ENCODE measurements around the gene FAM180B. TPM values are rescaled to one million over a fixed set of nuclear protein-coding genes. Genes with fewer than 3 reads are reported as not detected.

FAM180B gene
- total and polyA plus RNA-seq, 2 of the 4 experiments (the other 2 are of a cell fraction): not detected

- in situ Hi-C loops (cut with MboI; ENCODE audit: low sequenced_read_pairs) (no loop called here), dilution Hi-C loops (cut with HindIII; ENCODE audit: low sequenced_read_pairs, unreplicated experiment) (no loop called here), intact Hi-C loops (cut with micrococcal nuclease) (no loop called here)
- Histone ChIP-seq H4K91ac (ENCODE audit: insufficient read depth, low read depth, low read length) (no peak overlapping the region), H3K9me1 (ENCODE audit: insufficient read depth, low read length) (no peaks in the 10 kb centered on the region), H3K23ac (ENCODE audit: low read depth, low read length) (no peak overlapping the region), H3K18ac (ENCODE audit: low read depth, low read length) (no peak overlapping the region), H3K14ac (replicated peaks; ENCODE audit: low read depth, low read length) (no peak overlapping the region), H2AK5ac (ENCODE audit: low read depth, low read length) (no peak overlapping the region), H3K4ac (ENCODE audit: low read depth, low read length) (no peak overlapping the region), H4K8ac (ENCODE audit: low read depth in 2 of 2, low read length in 2 of 2) (no peak overlapping the region), H4K20me1 (ENCODE audit: insufficient read depth, low read length) (no peaks in the 10 kb centered on the region), H2BK120ac (ENCODE audit: low read depth, low read length) (no peak overlapping the region), H3K79me1 (ENCODE audit: low read depth in 1 of 2, low read length in 2 of 2) (no peaks in the 10 kb centered on the region), H3K27ac (ENCODE audit: insufficient read depth, low read length) (no peak overlapping the region), H3K56ac (ENCODE audit: extremely low read depth, insufficient read depth, low read length) (no peak overlapping the region), H2BK20ac (ENCODE audit: low read depth, low read length) (no peak overlapping the region), H3K4me1 (ENCODE audit: control insufficient read depth, insufficient read depth, low read length) (no peaks in the 10 kb centered on the region), H2AK9ac (replicated peaks; ENCODE audit: low read depth, low read length, poor library complexity) (no peak overlapping the region), H3K36me3 (ENCODE audit: control insufficient read depth, insufficient read depth, low read length) (peaks cover 6% of the 10 kb centered on the region), H3K9ac (ENCODE audit: low read depth, low read length) (no peak overlapping the region), H2AFZ (replicated peaks; ENCODE audit: low read length, poor library complexity) (peak overlapping the region; percentile 83), H3K9me3 (ENCODE audit: control insufficient read depth, insufficient read depth, low read length) (peaks cover 3% of the 10 kb centered on the region), H3K4me3 (ENCODE audit: insufficient read depth, low read depth, low read length) (no peak overlapping the region), H3K27me3 (ENCODE audit: control insufficient read depth, insufficient read depth, low read length) (peaks cover 42% of the 10 kb centered on the region), H3K4me2 (ENCODE audit: low read depth, low read length) (no peak overlapping the region), H2BK5ac (ENCODE audit: low read depth, low read length, poor library complexity, severe bottlenecking) (no peak overlapping the region), H2BK15ac (ENCODE audit: low read depth, low read length) (no peak overlapping the region), H4K5ac (ENCODE audit: low read depth, low read length) (no peak overlapping the region)
- 41% methylated on average over 34 of the region's 51 CpGs; no CpG with 5 or more reads in 1 of the 2 experiments for WGBS, 2 experiments (ENCODE audit: extremely low coverage in 2 of 2, insufficient read length in 1 of 2)
- BruUV-seq (replicated peaks): no TSS peak
- ATAC-seq (ENCODE audit: low read depth) (no peak), DNase-seq (no peak)
- TF ChIP-seq SMC3 (IDR thresholded peaks at IDR 0.05; ENCODE audit: low read depth, low read length) (no peak), MAFK (IDR thresholded peaks at IDR 0.05; ENCODE audit: low read depth, low read length) (no peak), RAD21 (IDR thresholded peaks at IDR 0.05; ENCODE audit: low read length) (no peak), USF2 (IDR thresholded peaks at IDR 0.05; ENCODE audit: low read depth, low read length) (no peak), CTCF (conservative IDR thresholded peaks at IDR 0.05; ENCODE audit: low read depth, low read length) (no peak), FOS (IDR thresholded peaks at IDR 0.05; ENCODE audit: low read depth, low read length) (no peak), POLR2A (IDR thresholded peaks at IDR 0.05; ENCODE audit: low read depth, low read length) (no peak), MXI1 (IDR thresholded peaks at IDR 0.05; ENCODE audit: borderline replicate concordance, low read depth, low read length) (no peak)
- TF ChIP-seq, protein P1, sequence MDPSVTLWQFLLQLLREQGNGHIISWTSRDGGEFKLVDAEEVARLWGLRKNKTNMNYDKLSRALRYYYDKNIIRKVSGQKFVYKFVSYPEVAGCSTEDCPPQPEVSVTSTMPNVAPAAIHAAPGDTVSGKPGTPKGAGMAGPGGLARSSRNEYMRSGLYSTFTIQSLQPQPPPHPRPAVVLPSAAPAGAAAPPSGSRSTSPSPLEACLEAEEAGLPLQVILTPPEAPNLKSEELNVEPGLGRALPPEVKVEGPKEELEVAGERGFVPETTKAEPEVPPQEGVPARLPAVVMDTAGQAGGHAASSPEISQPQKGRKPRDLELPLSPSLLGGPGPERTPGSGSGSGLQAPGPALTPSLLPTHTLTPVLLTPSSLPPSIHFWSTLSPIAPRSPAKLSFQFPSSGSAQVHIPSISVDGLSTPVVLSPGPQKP (IDR thresholded peaks at IDR 0.05; ENCODE audit: borderline replicate concordance, low read depth, low read length): no peak
- ChIA-PET POLR2A (ENCODE audit: unreplicated experiment) (no interaction called here), CTCF (no interaction called here)
Measured at GRCh38 chr11:47589584-47589976, 3.1 kb downstream of the FAM180B start.
